IMR-90 (cell line): Measurements from ENCODE around the gene PCNX2. TPM values are rescaled to one million over a fixed set of nuclear protein-coding genes. Genes with fewer than 3 reads are reported as not detected.

Source experiments
- ATAC-seq: fragments of 200-7000 bp; cut with Tn5 transposase; 2 replicates; pipeline ENCODE4 v1.9.1; 2020; ENCODE audit warnings: low read depth, mild to moderate bottlenecking, moderate library complexity
- BruUV-seq: library from RNA; stranded (reverse); fragments of 400-500 nt; replicated peaks from 2 replicates; lab custom pipeline; 2021; lab: Mats Ljungman, UMichigan
- CTCF ChIA-PET: fragments of 300-600 bp; formaldehyde crosslinking; extraction: SDS; loops from one replicate; lab custom pipeline; 2021; ENCODE audit warnings: antibody characterized with exemption; lab: Yijun Ruan, JAX
- POLR2A ChIA-PET: fragments of 300-600 bp; sonication (Branson Sonifier 250); formaldehyde crosslinking; loops from one replicate; lab custom pipeline; 2022; ENCODE audit warnings: antibody characterized with exemption; ENCODE audit not compliant: unreplicated experiment; lab: Charles Lee
- DNase-seq: peaks from one replicate; pipeline ENCODE4 v3.0.0; 2013
- H2AFZ ChIP-seq: replicated peaks from 2 replicates; pipeline ENCODE3; 2013; ENCODE audit warnings: low read length, mild to moderate bottlenecking; ENCODE audit not compliant: poor library complexity
- H2AK5ac ChIP-seq: 2 replicates; pipeline ENCODE4 v1.6.1; 2013; ENCODE audit warnings: low read depth, low read length, inconsistent platforms
- H2AK9ac ChIP-seq: replicated peaks from 2 replicates; pipeline ENCODE3; 2013; ENCODE audit warnings: mild to moderate bottlenecking, low read depth, low read length, moderate library complexity; ENCODE audit not compliant: poor library complexity
- H2BK120ac ChIP-seq: 2 replicates; pipeline ENCODE4 v1.6.1; 2013; ENCODE audit warnings: low read depth, low read length, inconsistent platforms
- H2BK15ac ChIP-seq: 3 replicates; pipeline ENCODE4 v1.6.1; 2013; ENCODE audit warnings: low read depth, low read length, inconsistent platforms
- H2BK20ac ChIP-seq: 2 replicates; pipeline ENCODE4 v1.6.1; 2013; ENCODE audit warnings: low read depth, mild to moderate bottlenecking, inconsistent platforms, low read length, moderate library complexity
- H2BK5ac ChIP-seq: 2 replicates; pipeline ENCODE4 v1.6.1; 2013; ENCODE audit warnings: mild to moderate bottlenecking, low read depth, low read length, inconsistent platforms; ENCODE audit not compliant: poor library complexity, severe bottlenecking
- H3K14ac ChIP-seq: replicated peaks from 2 replicates; pipeline ENCODE4 v1.6.1; 2013; ENCODE audit warnings: low read depth, low read length, inconsistent platforms
- H3K18ac ChIP-seq: 2 replicates; pipeline ENCODE4 v1.6.1; 2013; ENCODE audit warnings: low read depth, low read length, control low read depth
- H3K23ac ChIP-seq: 2 replicates; pipeline ENCODE4 v1.6.1; 2013; ENCODE audit warnings: low read depth, low read length, inconsistent platforms
- H3K27ac ChIP-seq: 2 replicates; pipeline ENCODE4 v1.5.1; 2013; ENCODE audit warnings: mild to moderate bottlenecking, control low read depth, low read length; ENCODE audit not compliant: insufficient read depth
- H3K27me3 ChIP-seq: 2 replicates; pipeline ENCODE4 v1.6.1; 2013; ENCODE audit warnings: low read length; ENCODE audit not compliant: control insufficient read depth, insufficient read depth
- H3K36me3 ChIP-seq: 2 replicates; pipeline ENCODE4 v1.6.1; 2013; ENCODE audit warnings: low read length, mixed read lengths; ENCODE audit not compliant: control insufficient read depth, insufficient read depth
- H3K4ac ChIP-seq: 2 replicates; pipeline ENCODE4 v1.6.1; 2013; ENCODE audit warnings: low read depth, low read length, inconsistent platforms
- H3K4me1 ChIP-seq: 2 replicates; pipeline ENCODE4 v1.6.1; 2013; ENCODE audit warnings: low read length, mixed read lengths; ENCODE audit not compliant: control insufficient read depth, insufficient read depth
- H3K4me2 ChIP-seq: 2 replicates; pipeline ENCODE4 v1.6.1; 2013; ENCODE audit warnings: low read depth, mild to moderate bottlenecking, control low read depth, low read length, moderate library complexity
- H3K4me3 ChIP-seq: 2 replicates; pipeline ENCODE4 v1.5.1; 2013; ENCODE audit warnings: low read depth, mild to moderate bottlenecking, control low read depth, low read length, moderate library complexity; ENCODE audit not compliant: insufficient read depth
- H3K56ac ChIP-seq: 2 replicates; pipeline ENCODE4 v1.6.1; 2013; ENCODE audit warnings: low read length, inconsistent platforms; ENCODE audit not compliant: insufficient read depth; ENCODE audit errors: extremely low read depth
- H3K79me1 ChIP-seq, 2 experiments: 2 replicates each; pipeline ENCODE4 v1.6.1; 2013; ENCODE audit warnings: low read length in 2 of 2, inconsistent platforms in 1 of 2, low read depth in 1 of 2
- H3K9ac ChIP-seq: 2 replicates; pipeline ENCODE4 v1.6.1; 2013; ENCODE audit warnings: low read depth, low read length, control low read depth
- H3K9me1 ChIP-seq: 2 replicates; pipeline ENCODE4 v1.6.1; 2013; ENCODE audit warnings: low read length, inconsistent platforms; ENCODE audit not compliant: insufficient read depth
- H3K9me3 ChIP-seq: 2 replicates; pipeline ENCODE4 v1.6.1; 2013; ENCODE audit warnings: low read length; ENCODE audit not compliant: control insufficient read depth, insufficient read depth
- H4K20me1 ChIP-seq: 2 replicates; pipeline ENCODE4 v1.6.1; 2013; ENCODE audit warnings: low read length, inconsistent platforms; ENCODE audit not compliant: insufficient read depth
- H4K5ac ChIP-seq: 2 replicates; pipeline ENCODE4 v1.6.1; 2013; ENCODE audit warnings: mild to moderate bottlenecking, low read depth, low read length, control low read depth
- H4K8ac ChIP-seq, 2 experiments: 2 replicates each; pipeline ENCODE4 v1.6.1; 2013; ENCODE audit warnings: low read depth in 2 of 2, low read length in 2 of 2, control low read depth in 1 of 2, inconsistent platforms in 1 of 2
- H4K91ac ChIP-seq: 2 replicates; pipeline ENCODE4 v1.6.1; 2013; ENCODE audit warnings: low read depth, low read length, inconsistent platforms; ENCODE audit not compliant: insufficient read depth
- CEBPB ChIP-seq: IDR thresholded peaks from 2 replicates; pipeline ENCODE4 v1.6.1; 2012; ENCODE audit warnings: low read depth, low read length, improper control_type of control experiment
- MAFK ChIP-seq: IDR thresholded peaks from 2 replicates; pipeline ENCODE4 v1.6.1; 2012; ENCODE audit warnings: low read depth, low read length, improper control_type of control experiment
- MXI1 ChIP-seq: IDR thresholded peaks from 2 replicates; pipeline ENCODE4 v1.6.1; 2012; ENCODE audit warnings: low read depth, mild to moderate bottlenecking, low read length, moderate library complexity, borderline replicate concordance
- POLR2A ChIP-seq: IDR thresholded peaks from 2 replicates; pipeline ENCODE4 v1.6.1; 2012; ENCODE audit warnings: mild to moderate bottlenecking, low read depth, low read length
- RAD21 ChIP-seq: IDR thresholded peaks from 2 replicates; pipeline ENCODE4 v1.6.1; 2012; ENCODE audit warnings: low read length, improper control_type of control experiment
- RCOR1 ChIP-seq: IDR thresholded peaks from 2 replicates; pipeline ENCODE4 v1.6.1; 2012; ENCODE audit warnings: mild to moderate bottlenecking, low read length, improper control_type of control experiment; ENCODE audit not compliant: insufficient replicate concordance
- SMC3 ChIP-seq: fragments of 150-350 bp; IDR thresholded peaks from 2 replicates; pipeline ENCODE4 v1.6.1; 2016; ENCODE audit warnings: low read depth, mild to moderate bottlenecking, antibody characterized with exemption, low read length, moderate library complexity
- WGBS, 2 experiments: methylation state at CpG; one replicate each; pipeline versions ENCODE4 v1.1.5 to v1.1.7; 2013; ENCODE audit warnings: missing lambda C conversion rate in 2 of 2; ENCODE audit not compliant: insufficient read length in 1 of 2; ENCODE audit errors: extremely low coverage in 2 of 2; 5-methylcytosine and 5-hydroxymethylcytosine counted together
- dilution Hi-C: fragments of 300-500 bp; cut with HindIII; formaldehyde crosslinking; loops from one replicate; pipeline ENCODE4 v1.14.3; 2018; ENCODE audit warnings: low sequenced_read_pairs; ENCODE audit not compliant: unreplicated experiment
- in situ Hi-C: fragments of 300-500 bp; cut with MboI; formaldehyde crosslinking; loops from 3 replicates; pipeline ENCODE4 v1.14.3; 2019; ENCODE audit warnings: low sequenced_read_pairs, inconsistent platforms, mixed read lengths
- intact Hi-C: fragments of 100-400 bp; cut with micrococcal nuclease; formaldehyde crosslinking; loops from 2 replicates; pipeline ENCODE4 v1.10.0; 2022
- polyA plus RNA-seq, 3 experiments: library from polyadenylated mRNA; depleted of rRNA; stranded (reverse); fragments of >200 nt; gene quantifications; 2 replicates each; pipeline ENCODE4 v1.2.3, GENCODE V29; 2012; ENCODE audit warnings: low replicate concordance in 1 of 3
- total RNA-seq: library from RNA; depleted of rRNA; stranded (reverse); fragments of >200 nt; gene quantifications from 2 replicates; pipeline ENCODE4 v1.2.3, GENCODE V29; 2012
- TF ChIP-seq, protein P1 (sequence below): conservative IDR thresholded peaks from 2 replicates; pipeline ENCODE4 v1.5.1; 2012; ENCODE audit warnings: mild to moderate bottlenecking, low read depth, low read length, improper control_type of control experiment

PCNX2 gene
- total and polyA plus RNA-seq, 2 of the 4 experiments (the other 2 are of a cell fraction), result 15.9 to 22.6 TPM

GRCh38 chr1:233094269-233094668 lies 201.3 kb downstream of the PCNX2 start:
- Histone ChIP-seq H2AK5ac (no peak overlapping the region), H2AFZ (no peak overlapping the region), H3K27ac (no peak overlapping the region), H3K18ac (no peak overlapping the region), H3K4me3 (no peak overlapping the region), H2BK120ac (no peak overlapping the region), H4K91ac (no peak overlapping the region), H3K23ac (no peak overlapping the region), H3K4me2 (no peak overlapping the region), H2BK5ac (no peak overlapping the region), H3K9me3 (no peaks in the 10 kb centered on the region), H3K9me1 (no peaks in the 10 kb centered on the region), H2BK15ac (no peak overlapping the region), H3K14ac (no peak overlapping the region), H3K27me3 (no peaks in the 10 kb centered on the region), H3K36me3 (peaks cover 2% of the 10 kb centered on the region; the same call in 1 of the 2 replicates), H2BK20ac (no peak overlapping the region), H4K5ac (no peak overlapping the region), H3K79me1 (no peaks in the 10 kb centered on the region), H3K9ac (no peak overlapping the region), H3K56ac (no peak overlapping the region), H4K8ac (no peak overlapping the region), H3K4ac (no peak overlapping the region), H2AK9ac (no peak overlapping the region), H3K4me1 (no peaks in the 10 kb centered on the region), H4K20me1 (no peaks in the 10 kb centered on the region)
- ATAC-seq, result no peak
- BruUV-seq, result no TSS peak
- DNase-seq, result no peak
- intact Hi-C loops, result no loop called here
- CTCF ChIA-PET, result no interaction called here
- dilution Hi-C loops, result no loop called here
- POLR2A ChIA-PET, result interaction anchor here (0.5 kb wide), 1 partner anchor 21 kb away, joined by 3 read pairs; no protein-coding TSS in a partner anchor
- in situ Hi-C loops, result no loop called here
- TF ChIP-seq, protein P1, sequence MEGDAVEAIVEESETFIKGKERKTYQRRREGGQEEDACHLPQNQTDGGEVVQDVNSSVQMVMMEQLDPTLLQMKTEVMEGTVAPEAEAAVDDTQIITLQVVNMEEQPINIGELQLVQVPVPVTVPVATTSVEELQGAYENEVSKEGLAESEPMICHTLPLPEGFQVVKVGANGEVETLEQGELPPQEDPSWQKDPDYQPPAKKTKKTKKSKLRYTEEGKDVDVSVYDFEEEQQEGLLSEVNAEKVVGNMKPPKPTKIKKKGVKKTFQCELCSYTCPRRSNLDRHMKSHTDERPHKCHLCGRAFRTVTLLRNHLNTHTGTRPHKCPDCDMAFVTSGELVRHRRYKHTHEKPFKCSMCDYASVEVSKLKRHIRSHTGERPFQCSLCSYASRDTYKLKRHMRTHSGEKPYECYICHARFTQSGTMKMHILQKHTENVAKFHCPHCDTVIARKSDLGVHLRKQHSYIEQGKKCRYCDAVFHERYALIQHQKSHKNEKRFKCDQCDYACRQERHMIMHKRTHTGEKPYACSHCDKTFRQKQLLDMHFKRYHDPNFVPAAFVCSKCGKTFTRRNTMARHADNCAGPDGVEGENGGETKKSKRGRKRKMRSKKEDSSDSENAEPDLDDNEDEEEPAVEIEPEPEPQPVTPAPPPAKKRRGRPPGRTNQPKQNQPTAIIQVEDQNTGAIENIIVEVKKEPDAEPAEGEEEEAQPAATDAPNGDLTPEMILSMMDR, result no peak
- no peak for TF ChIP-seq RAD21
- TF ChIP-seq MAFK, result no peak
- TF ChIP-seq SMC3, result no peak
- no peak for TF ChIP-seq CEBPB
- TF ChIP-seq MXI1, result no peak
- TF ChIP-seq POLR2A, result no peak
- TF ChIP-seq RCOR1, result no peak
- no CpG with 5 or more reads among the region's 2 CpGs for WGBS, 2 experiments
